ENCODE measurements around the gene ELOVL3. TPM values are rescaled to one million over a fixed set of nuclear protein-coding genes. Genes with fewer than 3 reads are reported as not detected.

Gene ELOVL3
- total and polyA plus RNA-seq, 9 of the 15 experiments (the other 6 are each of a cell fraction or from before 2014, with no cell fraction given) = 0.32 to 3.3 (median 0.87) TPM

DNA sequence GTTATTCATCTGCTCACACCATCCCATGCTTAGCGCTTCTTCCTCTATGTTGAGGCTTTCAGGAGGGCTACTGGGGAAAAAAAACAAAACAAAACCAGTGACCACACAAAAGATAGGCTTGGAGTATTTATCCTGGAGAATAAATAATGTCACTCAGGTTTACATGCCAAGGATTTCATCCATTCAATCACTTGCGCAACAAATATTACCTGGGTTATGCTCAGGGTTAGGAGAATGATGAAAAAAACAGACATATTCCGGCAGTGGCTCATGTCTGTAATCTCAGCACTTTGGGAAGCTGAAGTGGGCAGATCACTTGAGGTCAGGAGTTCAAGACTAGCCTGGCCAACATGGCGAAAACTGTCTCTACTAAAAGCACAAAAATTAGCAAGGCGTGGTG is 3.3 kb upstream of the ELOVL3 start:
- intact Hi-C loops (cut with micrococcal nuclease) = no loop called here
- FAIRE-seq (no peak), ATAC-seq (no peak), DNase-seq (ENCODE audit: extremely low read depth in 1 of 4, low spot score in 3 of 4) (no peak)
- Histone ChIP-seq H3K27ac (ENCODE audit: extremely low read depth, low read depth, low read length) (no peak overlapping the region), H3K4me2 (ENCODE audit: insufficient read depth, low read length) (no peak overlapping the region), H3K4me3 (no peak overlapping the region), H3K4me1 (replicated peaks in 1 of 2; ENCODE audit: control insufficient read depth in 2 of 2, insufficient read depth in 2 of 2, low read length in 2 of 2) (peaks cover 10 to 11% of the 10 kb centered on the region in 2 experiments; a peak in 4 of 5 replicates), H3K9me3 (replicated peaks; ENCODE audit: control insufficient read depth, insufficient read depth, low read depth, low read length) (no peaks in the 10 kb centered on the region), H3K79me2 (ENCODE audit: control insufficient read depth, insufficient read depth, low read length) (no peaks in the 10 kb centered on the region), H2AFZ (ENCODE audit: low read depth, low read length) (no peak overlapping the region), H3K9me1 (ENCODE audit: control insufficient read depth, insufficient read depth, low read length) (no peaks in the 10 kb centered on the region), H3K36me3 (ENCODE audit: control insufficient read depth, insufficient read depth, low read length) (no peaks in the 10 kb centered on the region), H3K27me3 (ENCODE audit: control insufficient read depth in 2 of 2, insufficient read depth in 2 of 2, low read length in 2 of 2) (peaks cover 0 to 5% of the 10 kb centered on the region in 2 experiments; a peak in 2 of 5 replicates), H3K9ac (ENCODE audit: insufficient read depth in 1 of 2, low read depth in 2 of 2, low read length in 2 of 2) (no peak overlapping the region), H4K20me1 (replicated peaks; ENCODE audit: control insufficient read depth, insufficient read depth, low read length) (no peaks in the 10 kb centered on the region)
- no TSS peak for BruUV-seq (replicated peaks)
- no peak for TF ChIP-seq SRSF3 (IDR thresholded peaks at IDR 0.05; ENCODE audit: insufficient read depth, low read length)
- TF ChIP-seq OTX1 (CRISPR knock-in tag; IDR thresholded peaks at IDR 0.05) = no peak
- TF ChIP-seq CEBPG (CRISPR knock-in tag; IDR thresholded peaks at IDR 0.05) = no peak
- TF ChIP-seq CEBPG (tag; conservative IDR thresholded peaks at IDR 0.05 in 1 of 2, IDR thresholded peaks at IDR 0.05 in 1 of 2) = 0 out of 4 replicates have a peak, but pooled peaks of 1 of the 2 experiments have one; percentile 12
- peak; percentile 50 for TF ChIP-seq CEBPB (tag; IDR thresholded peaks at IDR 0.05)
- CTCF ChIA-PET (ENCODE audit: low intra/inter-chr PET ratio) = no interaction called here
- in situ Hi-C loops (cut with MboI) = no loop called here
- WGBS (ENCODE audit: insufficient coverage, low coverage, missing lambda C conversion rate) = 27% methylated on average over 5 of the region's 5 CpGs
- POLR2A ChIA-PET = interaction anchor here (0.7 to 1.0 kb wide), 2 partner anchors 22 to 282 kb away, joined by 3 to 4 read pairs; no protein-coding TSS in a partner anchor

- peak overlapping the region; percentile 28 for H3K4me3 ChIP-seq
- POLR2A ChIA-PET = interaction anchor here (0.6 to 1.7 kb wide), 5 partner anchors 11 to 123 kb away, joined by 3 to 10 read pairs (median 4); partner anchors contain the start of gene PITX3
- H3K27ac ChIP-seq (ENCODE audit: extremely low read depth, low read depth, low read length) = no peak overlapping the region
- H3K79me2 ChIP-seq (ENCODE audit: control insufficient read depth, insufficient read depth, low read length) = no peaks in the 10 kb centered on the region
- BruUV-seq (replicated peaks) = no TSS peak
- H3K4me2 ChIP-seq (ENCODE audit: insufficient read depth, low read length) = peak overlapping the region; percentile 75
- H3K9ac ChIP-seq (ENCODE audit: insufficient read depth in 1 of 2, low read depth in 2 of 2, low read length in 2 of 2) = peak overlapping the region; percentile 8 to 86; a peak in 2 of 4 replicates
- TF ChIP-seq, protein P1, sequence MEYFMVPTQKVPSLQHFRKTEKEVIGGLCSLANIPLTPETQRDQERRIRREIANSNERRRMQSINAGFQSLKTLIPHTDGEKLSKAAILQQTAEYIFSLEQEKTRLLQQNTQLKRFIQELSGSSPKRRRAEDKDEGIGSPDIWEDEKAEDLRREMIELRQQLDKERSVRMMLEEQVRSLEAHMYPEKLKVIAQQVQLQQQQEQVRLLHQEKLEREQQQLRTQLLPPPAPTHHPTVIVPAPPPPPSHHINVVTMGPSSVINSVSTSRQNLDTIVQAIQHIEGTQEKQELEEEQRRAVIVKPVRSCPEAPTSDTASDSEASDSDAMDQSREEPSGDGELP (CRISPR knock-in tag; IDR thresholded peaks at IDR 0.05; ENCODE audit: borderline replicate concordance) = 0 out of 2 replicates have a peak, but pooled peaks have one; percentile 29
- peak; percentile 68 for TF ChIP-seq DACH1 (IDR thresholded peaks at IDR 0.05; ENCODE audit: partially characterized antibody)
- TF ChIP-seq ZBTB8A (IDR thresholded peaks at IDR 0.05; ENCODE audit: partially characterized antibody) = no peak
- H2AFZ ChIP-seq (ENCODE audit: low read depth, low read length) = peak overlapping the region; percentile 84
- CTCF ChIA-PET (ENCODE audit: low intra/inter-chr PET ratio) = no interaction called here
- H3K9me1 ChIP-seq (ENCODE audit: control insufficient read depth, insufficient read depth, low read length) = no peaks in the 10 kb centered on the region
- H3K36me3 ChIP-seq (ENCODE audit: control insufficient read depth, insufficient read depth, low read length) = no peaks in the 10 kb centered on the region
- H3K27me3 ChIP-seq (ENCODE audit: control insufficient read depth in 2 of 2, insufficient read depth in 2 of 2, low read length in 2 of 2) = peaks cover 0 to 5% of the 10 kb centered on the region in 2 experiments; a peak in 1 of 5 replicates
- intact Hi-C loops (cut with micrococcal nuclease) (no loop called here), in situ Hi-C loops (cut with MboI) (loop anchor here (5.0 to 25.0 kb wide), 2 partner anchors 121 to 361 kb away; no protein-coding TSS in a partner anchor)
- H4K20me1 ChIP-seq (replicated peaks; ENCODE audit: control insufficient read depth, insufficient read depth, low read length) = no peaks in the 10 kb centered on the region
- peaks cover 11 to 28% of the 10 kb centered on the region in 2 experiments; a peak in 4 of 5 replicates for H3K4me1 ChIP-seq (replicated peaks in 1 of 2; ENCODE audit: control insufficient read depth in 2 of 2, insufficient read depth in 2 of 2, low read length in 2 of 2)
- ATAC-seq (no peak), FAIRE-seq (no peak), DNase-seq (ENCODE audit: extremely low read depth in 1 of 4, low spot score in 3 of 4) (no peak)
- 40% methylated on average over 7 of the region's 8 CpGs for WGBS (ENCODE audit: insufficient coverage, low coverage, missing lambda C conversion rate)
- H3K9me3 ChIP-seq (replicated peaks; ENCODE audit: control insufficient read depth, insufficient read depth, low read depth, low read length) = no peaks in the 10 kb centered on the region
These were observed 407 bp downstream of the ELOVL3 start for GRCh38 chr10:102226542-102226870.

Data from K562 (cell line).